Measurements from ENCODE around the gene DCP1B. TPM values are rescaled to one million over a fixed set of nuclear protein-coding genes. Genes with fewer than 3 reads are reported as not detected.

Gene DCP1B
- polyA plus RNA-seq, 1 donor from 2014 or later, result 12.5 TPM

DNA sequence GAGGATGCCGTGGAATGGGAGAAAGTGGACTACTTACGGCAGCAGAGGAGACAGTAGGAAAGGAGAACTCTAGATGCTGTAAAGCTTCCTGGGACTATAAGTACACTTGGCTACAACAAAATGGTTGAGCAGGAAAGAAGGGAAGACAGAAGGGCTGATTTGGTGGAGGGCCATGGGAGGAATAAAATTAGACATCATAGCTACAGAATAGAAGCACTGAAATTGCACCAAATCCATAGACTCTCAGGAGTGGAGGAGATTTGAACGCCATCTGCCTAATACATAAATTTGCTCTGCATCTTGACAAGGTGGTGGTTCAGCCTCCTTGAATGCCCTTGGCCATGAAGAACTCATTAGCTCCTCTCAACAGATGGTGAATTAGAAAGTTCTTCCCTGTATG, 16.3 kb upstream of the DCP1B start:
- no peak overlapping the region for H3K4me3 ChIP-seq (ENCODE audit: low read length)
- H3K27me3 ChIP-seq (ENCODE audit: insufficient read depth, low read depth, low read length), result no peaks in the 10 kb centered on the region
- H3K9me2 ChIP-seq (ENCODE audit: insufficient read depth, low read length), result no peaks in the 10 kb centered on the region
- H2AFZ ChIP-seq (ENCODE audit: low read depth, low read length), result no peak overlapping the region
- H3K9ac ChIP-seq (ENCODE audit: low read length), result no peak overlapping the region
- TF ChIP-seq EZH2 (IDR thresholded peaks at IDR 0.05; ENCODE audit: borderline replicate concordance, insufficient read depth, low read length, poor library complexity, severe bottlenecking) (no peak), EP300 (conservative IDR thresholded peaks at IDR 0.05; ENCODE audit: poor library complexity, severe bottlenecking) (no peak)
- no peaks in the 10 kb centered on the region for H3K9me3 ChIP-seq (ENCODE audit: low read length)
- no peaks in the 10 kb centered on the region for H3F3A ChIP-seq (ENCODE audit: insufficient read depth, low read length, poor library complexity, severe bottlenecking)
- H3K79me2 ChIP-seq (replicated peaks; ENCODE audit: insufficient read depth, low read length), result no peaks in the 10 kb centered on the region
- no peaks in the 10 kb centered on the region for H4K20me1 ChIP-seq (ENCODE audit: insufficient read depth)
- no peak overlapping the region for H3K4me2 ChIP-seq (ENCODE audit: low read length)
- no peaks in the 10 kb centered on the region for H3K36me3 ChIP-seq (ENCODE audit: insufficient read depth, low read length)
- H3K27ac ChIP-seq (ENCODE audit: low read length), result no peak overlapping the region

- H3K9ac ChIP-seq (ENCODE audit: low read length), result no peak overlapping the region
- no peaks in the 10 kb centered on the region for H3F3A ChIP-seq (ENCODE audit: insufficient read depth, low read length, poor library complexity, severe bottlenecking)
- no peak for TF ChIP-seq EP300 (conservative IDR thresholded peaks at IDR 0.05; ENCODE audit: poor library complexity, severe bottlenecking)
- no peak for TF ChIP-seq RAD21 (conservative IDR thresholded peaks at IDR 0.05)
- no peak for TF ChIP-seq EZH2 (IDR thresholded peaks at IDR 0.05; ENCODE audit: borderline replicate concordance, insufficient read depth, low read length, poor library complexity, severe bottlenecking)
- TF ChIP-seq POLR2AphosphoS5 (IDR thresholded peaks at IDR 0.05), result no peak
- TF ChIP-seq, protein P1, sequence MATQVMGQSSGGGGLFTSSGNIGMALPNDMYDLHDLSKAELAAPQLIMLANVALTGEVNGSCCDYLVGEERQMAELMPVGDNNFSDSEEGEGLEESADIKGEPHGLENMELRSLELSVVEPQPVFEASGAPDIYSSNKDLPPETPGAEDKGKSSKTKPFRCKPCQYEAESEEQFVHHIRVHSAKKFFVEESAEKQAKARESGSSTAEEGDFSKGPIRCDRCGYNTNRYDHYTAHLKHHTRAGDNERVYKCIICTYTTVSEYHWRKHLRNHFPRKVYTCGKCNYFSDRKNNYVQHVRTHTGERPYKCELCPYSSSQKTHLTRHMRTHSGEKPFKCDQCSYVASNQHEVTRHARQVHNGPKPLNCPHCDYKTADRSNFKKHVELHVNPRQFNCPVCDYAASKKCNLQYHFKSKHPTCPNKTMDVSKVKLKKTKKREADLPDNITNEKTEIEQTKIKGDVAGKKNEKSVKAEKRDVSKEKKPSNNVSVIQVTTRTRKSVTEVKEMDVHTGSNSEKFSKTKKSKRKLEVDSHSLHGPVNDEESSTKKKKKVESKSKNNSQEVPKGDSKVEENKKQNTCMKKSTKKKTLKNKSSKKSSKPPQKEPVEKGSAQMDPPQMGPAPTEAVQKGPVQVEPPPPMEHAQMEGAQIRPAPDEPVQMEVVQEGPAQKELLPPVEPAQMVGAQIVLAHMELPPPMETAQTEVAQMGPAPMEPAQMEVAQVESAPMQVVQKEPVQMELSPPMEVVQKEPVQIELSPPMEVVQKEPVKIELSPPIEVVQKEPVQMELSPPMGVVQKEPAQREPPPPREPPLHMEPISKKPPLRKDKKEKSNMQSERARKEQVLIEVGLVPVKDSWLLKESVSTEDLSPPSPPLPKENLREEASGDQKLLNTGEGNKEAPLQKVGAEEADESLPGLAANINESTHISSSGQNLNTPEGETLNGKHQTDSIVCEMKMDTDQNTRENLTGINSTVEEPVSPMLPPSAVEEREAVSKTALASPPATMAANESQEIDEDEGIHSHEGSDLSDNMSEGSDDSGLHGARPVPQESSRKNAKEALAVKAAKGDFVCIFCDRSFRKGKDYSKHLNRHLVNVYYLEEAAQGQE (IDR thresholded peaks at IDR 0.05; ENCODE audit: borderline replicate concordance), result no peak
- TF ChIP-seq, protein P2, sequence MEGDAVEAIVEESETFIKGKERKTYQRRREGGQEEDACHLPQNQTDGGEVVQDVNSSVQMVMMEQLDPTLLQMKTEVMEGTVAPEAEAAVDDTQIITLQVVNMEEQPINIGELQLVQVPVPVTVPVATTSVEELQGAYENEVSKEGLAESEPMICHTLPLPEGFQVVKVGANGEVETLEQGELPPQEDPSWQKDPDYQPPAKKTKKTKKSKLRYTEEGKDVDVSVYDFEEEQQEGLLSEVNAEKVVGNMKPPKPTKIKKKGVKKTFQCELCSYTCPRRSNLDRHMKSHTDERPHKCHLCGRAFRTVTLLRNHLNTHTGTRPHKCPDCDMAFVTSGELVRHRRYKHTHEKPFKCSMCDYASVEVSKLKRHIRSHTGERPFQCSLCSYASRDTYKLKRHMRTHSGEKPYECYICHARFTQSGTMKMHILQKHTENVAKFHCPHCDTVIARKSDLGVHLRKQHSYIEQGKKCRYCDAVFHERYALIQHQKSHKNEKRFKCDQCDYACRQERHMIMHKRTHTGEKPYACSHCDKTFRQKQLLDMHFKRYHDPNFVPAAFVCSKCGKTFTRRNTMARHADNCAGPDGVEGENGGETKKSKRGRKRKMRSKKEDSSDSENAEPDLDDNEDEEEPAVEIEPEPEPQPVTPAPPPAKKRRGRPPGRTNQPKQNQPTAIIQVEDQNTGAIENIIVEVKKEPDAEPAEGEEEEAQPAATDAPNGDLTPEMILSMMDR (IDR thresholded peaks at IDR 0.05; ENCODE audit: poor library complexity, severe bottlenecking), result no peak
- no peak for TF ChIP-seq TAF1 (IDR thresholded peaks at IDR 0.05; ENCODE audit: low read depth)
- TF ChIP-seq SMC3 (conservative IDR thresholded peaks at IDR 0.05; ENCODE audit: poor library complexity), result no peak
- no peak for TF ChIP-seq MXI1 (conservative IDR thresholded peaks at IDR 0.05; ENCODE audit: poor library complexity, severe bottlenecking)
- H3K27ac ChIP-seq (ENCODE audit: low read length), result no peak overlapping the region
- H3K36me3 ChIP-seq (ENCODE audit: insufficient read depth, low read length), result no peaks in the 10 kb centered on the region
- H4K20me1 ChIP-seq (ENCODE audit: insufficient read depth), result no peaks in the 10 kb centered on the region
- no peaks in the 10 kb centered on the region for H3K9me2 ChIP-seq (ENCODE audit: insufficient read depth, low read length)
- no peak overlapping the region for H2AFZ ChIP-seq (ENCODE audit: low read depth, low read length)
- no peaks in the 10 kb centered on the region for H3K9me3 ChIP-seq (ENCODE audit: low read length)
- H3K4me2 ChIP-seq (ENCODE audit: low read length), result no peak overlapping the region
- H3K79me2 ChIP-seq (replicated peaks; ENCODE audit: insufficient read depth, low read length), result no peaks in the 10 kb centered on the region
- H3K27me3 ChIP-seq (ENCODE audit: insufficient read depth, low read depth, low read length), result no peaks in the 10 kb centered on the region
- H3K4me3 ChIP-seq (ENCODE audit: low read length), result no peak overlapping the region
Observed at GRCh38 chr12:2019126-2019525, 14.9 kb upstream of the DCP1B start.

DNA sequence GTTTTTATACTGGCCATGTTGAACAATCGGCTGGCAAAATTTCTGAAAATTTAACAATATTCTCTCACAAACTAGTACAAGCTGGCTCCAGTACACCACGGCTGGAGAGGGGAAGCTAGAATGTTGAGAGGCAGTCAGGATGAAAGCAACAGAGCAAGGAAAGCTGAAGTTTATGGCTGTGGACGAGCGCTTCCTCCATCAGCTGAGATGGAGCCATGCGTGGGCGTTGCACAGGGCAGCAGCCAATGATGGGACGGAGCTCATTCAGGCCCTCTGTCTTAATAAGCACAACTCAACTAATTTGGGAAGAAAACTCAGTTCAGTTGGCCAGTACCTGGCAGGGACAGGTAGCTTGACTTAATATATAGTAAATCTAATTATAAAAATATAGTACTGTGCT, 14.1 kb upstream of the DCP1B start:
- Histone ChIP-seq H3K27ac (ENCODE audit: low read length) (no peak overlapping the region), H3K79me2 (replicated peaks; ENCODE audit: insufficient read depth, low read length) (no peaks in the 10 kb centered on the region), H3K36me3 (ENCODE audit: insufficient read depth, low read length) (no peaks in the 10 kb centered on the region), H3K9ac (ENCODE audit: low read length) (no peak overlapping the region), H3K9me2 (ENCODE audit: insufficient read depth, low read length) (no peaks in the 10 kb centered on the region), H4K20me1 (ENCODE audit: insufficient read depth) (no peaks in the 10 kb centered on the region), H3K9me3 (ENCODE audit: low read length) (no peaks in the 10 kb centered on the region), H3K4me3 (ENCODE audit: low read length) (no peak overlapping the region), H3K27me3 (ENCODE audit: insufficient read depth, low read depth, low read length) (no peaks in the 10 kb centered on the region), H2AFZ (ENCODE audit: low read depth, low read length) (no peak overlapping the region), H3K4me2 (ENCODE audit: low read length) (no peak overlapping the region), H3F3A (ENCODE audit: insufficient read depth, low read length, poor library complexity, severe bottlenecking) (no peaks in the 10 kb centered on the region)
- TF ChIP-seq RAD21 (conservative IDR thresholded peaks at IDR 0.05), result no peak
- no peak for TF ChIP-seq TAF1 (IDR thresholded peaks at IDR 0.05; ENCODE audit: low read depth)
- no peak for TF ChIP-seq EZH2 (IDR thresholded peaks at IDR 0.05; ENCODE audit: borderline replicate concordance, insufficient read depth, low read length, poor library complexity, severe bottlenecking)
- TF ChIP-seq, protein P1 (IDR thresholded peaks at IDR 0.05; ENCODE audit: borderline replicate concordance), result no peak

Measured in neural cell (in vitro differentiated cells).